HG02884 (cell line): ENCODE results near the gene RALBP1.
"Not testable (repeated sequence)": the region's sequence is repeated elsewhere in the genome, so short reads cannot be mapped to it uniquely, and the experiment has no call there.

ENCODE experiments used
- ATAC-seq: cut with Tn5 transposase; IDR thresholded peaks from one replicate; pipeline ENCODE4 v1.9.1; 2021; ENCODE audit warnings: mild to moderate bottlenecking, moderate library complexity; ENCODE audit not compliant: unreplicated experiment

RALBP1 gene

DNA sequence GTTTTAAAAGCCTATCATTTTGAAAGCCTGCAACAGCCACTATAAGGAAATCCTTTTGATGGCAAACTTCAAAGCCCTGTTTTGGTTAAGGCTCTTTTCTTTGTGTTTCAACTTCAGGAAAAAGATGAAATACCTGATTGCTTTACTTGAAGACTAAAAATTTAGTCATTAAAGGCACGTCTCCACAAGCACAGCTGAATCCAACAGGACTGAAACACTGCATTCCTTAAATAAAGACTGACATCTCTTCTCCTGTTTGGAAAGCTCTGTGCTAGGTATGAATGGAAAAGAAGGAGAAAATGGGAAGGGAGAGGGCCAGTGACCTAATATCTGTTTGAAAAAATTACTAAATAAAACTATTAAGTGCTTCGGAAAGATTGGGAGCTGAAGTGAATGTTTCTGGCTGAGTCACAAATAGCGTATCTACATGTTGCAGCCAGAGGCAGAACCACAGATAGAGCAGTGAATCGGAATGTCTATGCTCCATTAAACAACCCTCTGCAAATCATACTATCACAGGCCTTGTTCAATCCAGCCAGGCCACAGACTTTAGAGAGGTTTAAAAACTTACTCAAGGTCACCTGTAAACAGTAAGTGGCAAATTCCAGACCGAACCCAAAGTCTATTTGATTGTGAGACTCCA is 21.1 kb upstream of the RALBP1 start:
- no peak for ATAC-seq

DNA sequence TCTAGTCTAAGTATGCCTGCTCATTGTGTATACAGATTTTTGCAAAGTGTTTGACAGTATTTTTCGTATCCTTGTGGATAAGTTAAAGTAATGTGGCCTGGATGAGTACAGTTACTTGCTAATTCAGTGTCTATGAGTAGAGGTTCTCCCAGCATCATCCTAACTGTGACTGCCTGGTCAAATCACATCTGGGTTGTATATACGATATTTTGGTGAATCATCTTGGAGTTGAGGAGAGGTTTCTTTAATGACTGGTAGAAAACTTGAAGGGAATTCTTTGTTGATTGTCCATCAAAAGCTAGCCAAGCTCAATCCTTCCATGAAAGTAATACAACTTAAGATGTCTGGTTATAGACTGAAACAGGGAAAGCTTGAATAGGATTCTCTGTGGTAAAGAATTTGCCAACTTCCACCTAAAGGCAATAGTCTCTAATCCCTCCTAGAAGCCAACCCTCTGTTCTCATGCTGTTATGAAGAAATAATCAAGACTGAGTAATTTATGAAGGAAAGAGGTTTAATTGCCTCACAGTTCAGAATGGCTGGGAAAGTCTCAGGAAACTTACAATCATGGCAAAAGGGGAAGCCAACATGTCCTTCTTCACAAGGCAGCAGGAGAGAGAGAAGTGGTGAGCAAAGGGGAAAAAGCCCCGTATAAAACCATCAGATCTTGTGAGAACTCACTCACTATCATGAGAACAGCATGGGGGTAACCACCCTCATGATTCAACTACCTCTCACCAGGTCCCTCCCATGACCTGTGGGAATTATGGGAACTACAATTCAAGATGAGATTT is 19.4 kb upstream of the RALBP1 start:
- no peak for ATAC-seq

DNA sequence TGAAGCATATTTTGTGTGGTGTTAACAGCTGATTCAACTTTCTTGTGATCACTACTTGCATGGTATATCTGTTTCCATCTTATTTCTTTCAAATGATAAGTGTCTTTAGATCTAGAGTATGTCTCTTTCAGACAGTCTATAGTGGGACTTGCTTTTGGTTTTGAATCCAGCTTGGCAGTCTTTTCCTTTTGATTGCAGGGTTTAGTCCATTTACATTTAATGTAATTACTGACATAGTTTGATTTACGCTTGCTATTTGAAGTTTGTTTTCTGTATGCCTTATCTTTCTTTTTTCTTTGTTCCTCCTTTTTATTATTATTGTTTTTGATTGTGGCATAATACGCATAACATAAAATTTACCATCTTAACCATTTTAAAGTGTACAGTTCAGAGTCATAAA is 9.2 kb upstream of the RALBP1 start:
- no peak for ATAC-seq

DNA sequence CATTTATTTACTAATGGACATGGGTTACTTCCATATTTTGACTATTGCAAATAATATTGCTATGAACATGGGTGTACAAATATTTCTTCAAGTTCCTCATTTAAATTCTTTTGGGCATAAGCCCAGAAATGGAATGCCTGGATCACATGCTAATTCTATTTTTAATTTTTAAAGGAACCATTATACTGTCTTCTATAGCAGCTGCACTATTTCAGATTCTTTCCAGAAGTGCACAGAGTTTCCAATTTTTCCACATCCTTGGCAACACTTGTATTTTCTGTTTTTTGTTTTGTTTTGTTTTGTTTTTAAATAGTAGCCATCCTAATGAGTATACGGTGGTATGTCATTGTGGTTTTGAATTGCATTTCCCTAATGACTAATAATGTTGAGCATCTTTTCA is 8.5 kb upstream of the RALBP1 start:
- ATAC-seq: no peak

DNA sequence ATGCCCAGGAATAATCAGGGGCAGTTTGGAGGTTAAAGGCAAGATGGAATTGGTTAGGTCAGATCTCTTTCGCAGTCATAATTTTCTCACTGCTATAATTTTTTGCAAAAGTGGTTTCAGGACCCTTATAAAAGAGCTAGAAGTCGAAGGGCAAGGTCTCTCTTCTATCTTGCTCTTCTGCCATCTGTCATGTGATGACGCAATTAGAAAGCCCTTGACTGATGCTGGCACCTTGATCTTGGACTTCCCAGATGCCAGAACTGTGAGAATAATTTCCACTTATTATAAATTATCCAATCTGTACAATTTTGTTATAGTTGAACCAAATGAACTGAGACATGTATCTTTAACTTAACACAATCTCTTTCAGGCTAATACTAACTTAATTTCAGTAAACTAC is 6.3 kb upstream of the RALBP1 start:
- ATAC-seq: no peak

DNA sequence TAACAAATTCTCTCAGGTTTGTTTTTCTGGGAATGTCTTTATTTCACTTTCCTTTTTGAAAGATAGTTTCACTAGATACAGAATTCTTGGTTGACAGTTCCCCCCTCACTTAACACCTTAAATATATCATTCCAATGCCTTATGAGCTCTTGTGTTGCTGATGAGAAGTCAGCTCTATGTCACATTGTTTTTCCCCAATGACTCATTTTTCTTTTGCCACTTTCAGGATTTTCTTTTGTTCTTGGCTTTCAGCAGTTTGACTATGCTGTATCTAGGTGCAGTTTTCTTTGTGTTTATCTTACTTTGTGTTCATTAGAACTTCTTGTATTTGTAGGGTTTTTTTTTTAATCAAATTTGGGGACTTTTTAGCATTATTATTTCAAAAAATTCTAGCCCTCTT is 5.6 kb upstream of the RALBP1 start:
- no peak for ATAC-seq

DNA sequence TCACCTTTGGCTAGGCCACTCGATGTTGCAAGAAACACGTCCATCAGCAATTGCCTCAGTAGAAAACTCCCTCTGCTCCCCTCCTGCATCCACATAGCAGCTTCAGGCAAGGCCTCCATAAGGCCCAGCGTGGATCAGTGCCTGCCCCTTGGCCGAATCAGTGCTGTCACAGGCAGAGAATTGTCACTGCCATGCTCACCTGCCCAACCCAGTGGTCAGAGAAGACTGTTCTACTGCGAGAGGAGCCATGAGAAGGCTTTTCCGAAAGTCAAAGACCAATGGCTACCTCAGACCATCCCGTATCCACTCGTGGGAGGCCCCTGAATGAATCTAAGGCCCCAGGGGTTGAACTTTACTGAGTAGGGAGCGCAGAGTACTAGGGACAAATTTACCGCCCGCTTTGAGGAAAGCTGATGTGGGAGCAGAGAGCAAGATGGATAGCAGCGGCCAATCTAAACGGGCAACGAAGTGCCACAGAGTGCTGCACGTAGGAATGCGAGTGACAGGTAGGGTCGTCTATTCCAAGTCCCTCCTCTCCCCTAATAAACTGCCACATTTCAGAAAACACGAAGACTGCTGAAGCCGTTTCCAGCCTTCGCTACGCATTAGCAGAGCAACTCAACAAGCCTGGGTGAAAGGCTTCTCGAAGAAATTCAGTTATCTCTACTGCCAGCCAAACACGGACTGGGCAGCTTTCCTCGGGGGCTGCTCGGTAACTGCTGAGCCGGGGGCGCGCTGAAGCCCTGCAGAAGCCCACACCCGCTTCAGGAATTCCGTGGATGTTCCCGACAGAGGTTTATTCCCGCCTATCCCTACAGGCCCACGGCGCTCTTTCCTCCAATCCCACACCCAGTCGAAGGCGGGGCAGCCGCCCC is 968 bp upstream of the RALBP1 start:
- peak; percentile 13 for ATAC-seq

DNA sequence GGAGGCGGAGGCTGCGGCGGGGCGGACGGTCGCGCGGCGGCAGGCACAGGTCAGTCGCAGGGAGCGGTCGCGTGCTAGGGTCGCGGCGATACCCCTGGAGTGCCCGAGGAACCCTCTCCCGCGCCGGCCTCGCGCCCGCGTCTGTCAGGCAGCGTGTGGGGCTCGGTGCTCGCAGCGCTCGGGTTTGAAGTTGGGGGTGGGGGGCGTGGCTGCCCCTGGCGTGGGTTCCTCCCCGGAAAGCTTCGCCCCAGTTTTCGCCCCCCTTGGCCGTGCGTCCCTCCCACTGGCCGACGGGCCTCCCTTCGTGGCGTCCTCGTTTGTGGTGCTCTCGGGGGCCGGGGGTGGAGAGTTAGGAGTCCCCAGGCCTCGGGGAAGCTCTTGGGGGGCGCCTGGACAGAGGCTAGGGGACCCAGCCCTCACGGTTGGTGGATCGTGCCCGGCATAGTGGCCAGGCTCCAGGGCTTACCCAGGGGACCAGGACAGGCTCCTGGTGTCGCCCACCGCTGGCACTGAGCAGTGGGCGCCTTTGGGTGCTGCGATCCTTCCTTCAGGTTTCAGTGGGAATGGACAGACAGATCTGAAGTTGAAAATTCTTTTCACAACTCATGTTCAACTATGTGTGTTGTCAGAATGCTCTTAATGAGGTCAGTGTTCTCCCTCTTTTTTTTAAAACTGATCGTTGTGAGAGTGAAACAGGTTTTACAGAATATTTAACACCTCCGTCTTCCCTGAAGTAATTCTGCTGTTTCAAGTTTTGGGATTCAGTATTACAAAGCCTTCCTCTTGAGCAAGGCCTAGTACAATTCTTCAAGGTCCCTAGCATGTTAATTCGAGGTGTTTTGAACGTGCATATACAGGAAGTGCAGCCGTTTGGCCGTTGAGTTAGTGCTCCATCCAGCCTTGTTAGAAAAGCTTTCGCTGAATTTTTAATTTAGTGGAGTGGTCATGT is 604 bp downstream of the RALBP1 start:
- peak; percentile 27 for ATAC-seq

DNA sequence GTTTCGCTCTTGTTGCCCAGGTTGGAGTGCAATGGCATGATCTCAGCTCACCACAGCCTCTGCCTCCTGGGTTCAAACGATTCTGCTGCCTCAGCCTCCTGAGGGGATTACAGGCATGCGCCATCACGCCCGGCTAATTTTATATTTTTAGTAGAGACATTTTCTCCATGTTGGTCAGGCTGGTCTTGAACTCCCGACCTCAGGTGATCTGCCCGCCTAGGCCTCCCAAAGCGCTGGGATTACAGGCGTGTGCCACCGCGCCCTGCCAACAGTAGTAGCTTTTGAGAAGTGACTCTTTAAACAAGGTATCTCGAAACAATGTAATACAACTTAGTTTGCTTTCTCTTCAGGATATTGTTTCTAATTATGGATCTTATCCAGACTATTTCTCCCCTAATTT is 1.6 kb downstream of the RALBP1 start:
- not testable (repeated sequence) for ATAC-seq

DNA sequence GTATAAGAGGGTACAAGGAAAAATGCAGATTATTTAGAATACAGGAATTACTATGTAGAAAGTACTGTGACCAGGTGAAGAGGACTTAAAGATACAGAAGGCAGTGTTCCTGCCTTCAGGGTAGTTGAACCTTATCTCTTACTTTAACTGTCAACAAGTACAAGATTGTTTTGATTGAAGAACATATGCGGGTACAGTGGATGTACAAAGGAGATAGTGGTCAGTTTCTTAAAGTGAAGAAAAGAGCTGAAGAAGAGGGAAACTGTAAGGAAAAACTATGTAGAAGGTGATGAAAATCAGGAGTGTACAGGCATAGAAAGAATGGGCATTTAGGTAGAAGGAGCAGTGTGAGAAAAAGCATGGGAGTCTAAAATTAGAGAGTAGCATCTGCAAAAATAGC is 2.2 kb downstream of the RALBP1 start:
- no peak for ATAC-seq

DNA sequence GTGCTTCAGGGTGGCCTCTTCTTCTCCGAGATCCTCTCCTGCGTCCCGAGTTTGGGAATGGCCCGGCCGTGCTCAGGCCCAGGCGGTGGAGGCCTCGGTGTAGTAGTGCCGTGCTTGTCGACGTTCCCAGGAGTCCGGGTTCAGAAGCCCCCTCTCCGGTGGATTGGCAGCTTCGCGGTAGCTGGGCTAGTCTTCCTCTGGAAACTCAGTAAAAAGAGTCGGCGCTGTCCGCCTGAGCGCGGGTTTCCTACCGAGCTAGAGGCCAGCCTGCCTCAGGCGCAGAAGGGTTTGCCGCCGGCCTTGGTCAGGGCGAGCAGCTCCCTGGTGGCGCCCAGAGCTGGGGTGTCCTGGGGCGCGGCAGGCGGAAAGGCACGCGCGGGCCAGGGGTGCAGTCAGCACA is 3.2 kb downstream of the RALBP1 start:
- no peak for ATAC-seq

DNA sequence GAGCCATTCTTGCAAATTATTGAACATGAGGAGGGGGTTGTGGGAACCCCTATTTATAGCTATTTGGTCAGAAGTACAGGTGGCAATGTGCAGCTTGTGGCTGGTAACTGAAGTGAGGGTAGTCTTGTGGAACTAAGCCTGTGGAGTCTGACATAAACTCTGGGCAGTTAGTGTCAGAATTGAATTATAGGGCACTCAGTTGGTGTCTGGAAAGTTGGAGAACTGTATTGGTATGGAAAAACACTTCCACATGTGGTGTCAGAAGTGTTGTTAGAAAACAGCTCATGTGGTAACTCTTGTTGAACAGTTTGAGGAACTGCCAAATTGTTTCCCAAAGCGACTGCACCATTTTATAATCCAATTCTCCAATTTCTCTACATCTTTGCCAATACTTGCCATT is 7.5 kb downstream of the RALBP1 start:
- no peak for ATAC-seq

DNA sequence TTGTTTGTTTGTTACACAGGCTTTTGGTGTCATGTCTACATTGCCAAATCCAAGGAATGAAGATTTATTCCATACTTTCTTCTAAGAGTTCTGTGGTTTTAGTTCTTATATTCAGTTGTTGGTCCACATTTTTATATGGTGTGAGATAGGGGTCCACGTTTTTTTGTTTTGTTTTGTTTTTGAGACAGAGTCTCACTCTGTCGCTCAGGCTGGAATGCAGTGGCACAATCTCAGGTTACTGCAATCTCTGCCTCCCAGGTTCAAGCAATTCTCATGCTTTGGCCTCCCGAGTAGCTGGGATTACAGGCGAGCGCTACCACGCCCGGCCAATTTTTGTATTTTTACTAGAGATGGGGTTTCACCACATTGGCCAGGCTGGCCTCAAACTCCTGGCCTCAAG is 8.2 kb downstream of the RALBP1 start:
- ATAC-seq: no peak

DNA sequence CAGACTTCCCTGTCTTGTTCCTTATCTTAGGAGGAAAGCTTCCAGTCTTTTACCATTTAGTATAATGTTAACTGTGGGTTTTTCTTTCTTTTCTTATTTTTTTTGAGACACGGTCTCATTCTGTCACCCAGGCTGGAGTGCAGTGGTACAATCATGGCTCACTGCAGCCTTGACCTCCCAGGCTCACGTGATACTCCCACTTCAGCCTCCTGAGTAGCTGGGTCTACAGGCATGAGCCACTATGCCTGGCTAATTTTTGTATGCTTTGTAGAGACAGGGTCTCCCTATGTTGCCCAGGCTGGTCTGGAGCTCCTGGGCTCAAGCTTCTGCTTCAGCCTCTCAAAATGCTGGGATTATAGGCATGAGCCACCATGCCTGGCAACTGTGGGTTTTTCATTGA is 9.5 kb downstream of the RALBP1 start:
- ATAC-seq: not testable (repeated sequence)

DNA sequence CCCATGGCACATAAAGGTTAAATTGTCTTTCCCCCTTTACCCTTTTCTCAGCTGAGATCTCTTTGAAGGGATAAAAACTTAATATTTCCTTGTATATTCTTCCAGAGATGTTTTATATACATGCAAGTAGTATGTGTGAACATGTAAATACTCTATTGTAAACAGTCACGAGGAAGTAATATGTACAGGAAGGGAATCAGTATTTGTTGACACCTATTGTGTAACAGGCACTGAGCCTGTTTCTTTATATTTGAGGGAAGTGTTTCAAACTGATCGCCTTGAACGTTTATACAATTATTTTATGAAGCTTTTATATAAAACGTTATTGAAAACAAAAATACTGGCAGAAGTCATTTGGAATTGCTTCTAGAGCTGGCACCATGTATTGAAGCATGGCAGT is 13.2 kb downstream of the RALBP1 start:
- no peak for ATAC-seq

DNA sequence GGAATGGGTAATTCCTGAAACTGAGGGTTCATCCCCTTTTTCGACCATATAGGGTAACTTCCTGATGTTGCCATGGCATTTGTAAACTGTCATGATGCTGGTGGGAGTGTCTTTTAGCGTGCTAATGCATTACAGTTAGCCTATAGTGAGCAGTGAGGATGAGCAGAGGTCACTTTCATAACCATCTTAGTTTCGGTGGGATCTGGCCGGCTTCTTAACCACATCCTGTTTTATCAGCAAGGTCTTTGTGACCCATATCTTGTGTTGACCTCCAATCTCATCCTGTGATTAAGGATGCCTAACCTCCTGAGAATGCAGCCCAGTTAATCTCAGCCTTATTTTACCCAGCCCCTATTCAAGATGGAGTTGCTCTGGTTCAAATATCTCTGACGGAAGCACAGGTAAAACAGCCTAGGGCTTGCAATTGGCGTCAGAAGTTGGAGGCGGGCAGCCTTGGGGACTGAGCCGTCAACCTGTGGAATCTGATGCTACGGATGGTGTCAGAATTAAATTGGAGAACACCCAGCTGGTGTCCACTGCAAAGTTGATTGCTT is 19.5 kb downstream of the RALBP1 start:
- peak; percentile 62 for ATAC-seq

DNA sequence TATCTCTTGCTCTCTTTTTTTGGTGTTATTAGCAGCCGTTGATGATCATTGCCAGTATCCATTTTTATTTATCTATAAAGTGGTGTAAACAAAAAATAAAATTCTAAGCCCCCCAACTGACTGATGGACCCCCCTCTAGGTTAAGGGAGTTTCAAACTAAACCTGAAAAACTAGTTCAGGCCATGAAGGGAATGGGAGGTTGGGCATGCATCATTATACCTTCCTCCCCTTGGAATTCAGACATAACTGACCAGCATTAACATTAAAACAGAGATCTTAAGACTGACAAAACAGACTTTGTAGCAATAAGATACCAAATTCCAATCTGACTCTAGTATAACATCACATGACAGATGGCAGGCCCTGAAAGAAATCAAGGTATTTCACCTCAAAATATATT is 20.2 kb downstream of the RALBP1 start:
- no peak for ATAC-seq

DNA sequence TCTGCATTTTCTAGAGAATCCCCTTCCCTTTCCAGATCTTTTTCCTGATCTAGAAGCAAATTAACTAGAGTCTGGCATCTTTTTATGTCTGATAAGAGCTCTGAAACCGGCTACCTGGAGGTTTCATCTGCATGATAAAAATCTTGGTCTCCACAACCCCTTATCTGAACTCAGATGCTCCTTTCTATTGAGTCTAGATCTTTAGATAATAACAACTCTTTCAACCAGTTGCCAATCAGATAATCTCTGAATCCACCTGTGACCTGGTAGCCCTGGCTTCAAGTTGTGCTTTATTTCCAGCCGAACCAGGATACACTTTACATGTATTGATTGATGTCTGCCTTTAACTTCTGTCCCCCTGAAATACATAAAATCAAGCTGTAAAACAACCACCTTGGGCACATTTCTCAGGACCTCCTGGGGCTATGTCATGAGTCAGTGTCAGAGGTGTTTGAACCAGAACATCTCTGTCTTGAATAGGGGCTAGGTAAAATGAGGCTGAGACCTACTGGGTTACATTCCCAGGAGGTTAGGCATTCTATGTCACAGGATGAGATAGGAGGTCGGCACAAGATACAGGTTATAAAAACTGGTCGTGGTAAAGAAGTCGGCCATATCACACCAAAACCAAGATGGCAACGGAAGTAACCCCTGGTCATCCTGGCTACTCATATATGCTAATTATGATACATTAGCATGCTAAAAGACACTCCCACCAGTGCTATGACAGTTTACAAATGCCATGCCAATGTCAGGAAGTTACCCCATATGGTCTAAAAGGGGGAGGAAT is 20.8 kb downstream of the RALBP1 start:
- ATAC-seq: no peak

DNA sequence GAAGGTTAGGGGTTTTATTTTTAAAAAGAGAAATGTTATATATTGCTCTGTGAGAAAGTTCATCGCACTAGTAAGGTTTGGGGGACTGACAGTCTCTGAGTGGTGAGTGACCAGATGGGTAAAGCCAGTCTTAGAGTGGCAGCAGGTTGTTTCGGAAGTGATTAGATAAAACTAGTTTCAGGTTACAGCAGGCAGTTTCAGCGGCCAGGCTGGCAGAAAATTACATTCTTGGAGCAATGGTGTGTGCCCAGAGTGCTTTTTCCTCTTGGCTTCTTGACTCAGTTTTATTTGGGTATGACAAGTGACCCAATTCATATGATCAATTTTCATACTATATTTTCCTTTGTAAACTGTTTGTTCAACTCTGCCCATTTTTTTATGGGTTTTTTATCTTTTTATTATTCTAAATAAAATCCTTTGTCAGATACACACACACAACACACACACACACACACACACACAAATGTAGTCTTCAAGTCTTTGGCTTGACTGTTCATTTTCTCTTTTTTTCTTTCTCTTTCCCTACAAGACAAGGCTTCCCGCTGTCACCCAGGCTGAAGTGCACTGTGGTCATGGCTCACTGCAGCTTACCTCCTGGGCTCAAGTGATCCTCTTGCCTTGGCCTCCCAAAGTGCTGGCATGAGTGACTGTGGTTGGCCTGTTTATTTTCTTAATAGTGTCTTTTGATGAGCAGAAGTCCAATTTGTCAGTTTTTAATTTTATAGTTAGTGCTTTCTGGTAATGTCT is 30.9 kb downstream of the RALBP1 start:
- ATAC-seq: no peak
